Ovary (tissue), 3 donors: ENCODE measurements around the gene SETBP1.

Experiments used
- EP300 ChIP-seq: sonication (generic); formaldehyde crosslinking; IDR thresholded peaks from one replicate; pipeline ENCODE4 v1.6.1; 2017; ENCODE audit warnings: antibody characterized with exemption
- POLR2A ChIP-seq: fragments of 450-650 bp; IDR thresholded peaks from one replicate; pipeline ENCODE4 v1.6.1; 2017; ENCODE audit warnings: antibody characterized with exemption, mild to moderate bottlenecking, moderate library complexity
- TF ChIP-seq, protein P1 (sequence below), 3 donors: fragments of 450-650 bp in 2 of 3; fragments of 200-600 bp in 1 of 3; IDR thresholded peaks; one replicate each; pipeline versions ENCODE4 v1.5.1 to v1.8.0; 2016 to 2022; ENCODE audit warnings: antibody characterized with exemption in 3 of 3, mild to moderate bottlenecking in 1 of 3
- donor health status: DM: no; HTN: no; CAD: no.

DNA sequence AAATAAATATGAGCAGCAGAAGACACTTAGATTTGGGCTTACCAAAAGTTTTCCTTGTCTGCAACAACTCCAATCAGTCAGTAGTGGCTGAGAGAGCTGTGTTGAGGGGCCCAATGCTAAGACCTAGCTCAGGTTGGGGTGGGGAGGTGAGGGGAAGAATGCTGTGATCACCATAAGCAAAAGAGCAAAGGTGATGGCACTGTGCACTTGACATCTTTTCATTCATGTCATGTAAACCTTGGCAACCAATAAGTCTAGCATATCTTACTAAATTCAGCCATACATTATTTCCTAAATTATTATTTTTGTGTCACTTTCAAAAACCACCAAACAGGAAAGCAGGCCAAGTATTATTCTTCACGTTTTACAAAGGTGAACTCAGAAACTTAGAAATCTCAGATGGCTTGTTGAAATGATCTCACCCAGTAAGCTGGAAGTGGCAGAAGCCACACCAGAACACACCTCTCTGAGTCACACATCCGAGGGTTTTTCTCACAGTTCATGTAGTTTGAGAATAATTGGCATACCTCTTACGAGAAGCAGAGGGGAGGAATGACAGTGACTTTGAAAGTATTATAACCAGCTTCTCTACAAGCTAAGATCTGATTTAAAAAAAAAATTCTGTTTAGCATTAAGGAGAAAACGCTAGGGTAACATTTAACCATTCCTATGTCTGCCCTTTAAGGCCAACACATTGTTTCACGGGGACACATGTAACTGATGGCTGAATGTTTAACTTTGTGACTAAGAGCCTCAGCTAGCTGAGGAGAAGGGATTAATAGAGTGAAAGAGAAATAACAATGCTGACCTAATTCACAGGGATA lies 43.3 kb upstream of the SETBP1 start:
- TF ChIP-seq, protein P1, sequence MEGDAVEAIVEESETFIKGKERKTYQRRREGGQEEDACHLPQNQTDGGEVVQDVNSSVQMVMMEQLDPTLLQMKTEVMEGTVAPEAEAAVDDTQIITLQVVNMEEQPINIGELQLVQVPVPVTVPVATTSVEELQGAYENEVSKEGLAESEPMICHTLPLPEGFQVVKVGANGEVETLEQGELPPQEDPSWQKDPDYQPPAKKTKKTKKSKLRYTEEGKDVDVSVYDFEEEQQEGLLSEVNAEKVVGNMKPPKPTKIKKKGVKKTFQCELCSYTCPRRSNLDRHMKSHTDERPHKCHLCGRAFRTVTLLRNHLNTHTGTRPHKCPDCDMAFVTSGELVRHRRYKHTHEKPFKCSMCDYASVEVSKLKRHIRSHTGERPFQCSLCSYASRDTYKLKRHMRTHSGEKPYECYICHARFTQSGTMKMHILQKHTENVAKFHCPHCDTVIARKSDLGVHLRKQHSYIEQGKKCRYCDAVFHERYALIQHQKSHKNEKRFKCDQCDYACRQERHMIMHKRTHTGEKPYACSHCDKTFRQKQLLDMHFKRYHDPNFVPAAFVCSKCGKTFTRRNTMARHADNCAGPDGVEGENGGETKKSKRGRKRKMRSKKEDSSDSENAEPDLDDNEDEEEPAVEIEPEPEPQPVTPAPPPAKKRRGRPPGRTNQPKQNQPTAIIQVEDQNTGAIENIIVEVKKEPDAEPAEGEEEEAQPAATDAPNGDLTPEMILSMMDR (IDR thresholded peaks at IDR 0.05): no peak
- TF ChIP-seq POLR2A: no peak
- no peak for TF ChIP-seq EP300
